Stimulated activated CD8-positive, alpha-beta memory T cell treated with anti-CD3 and anti-CD28 coated beads, Interleukin-15, amount 100 ng/mL, for 4 hours (primary cell): ENCODE results near the gene SCNM1.
"Not testable (repeated sequence)": the region's sequence is repeated elsewhere in the genome, so short reads cannot be mapped to it uniquely, and the experiment has no call there.

ENCODE experiments used
- DNase-seq, 2 donors: peaks; one replicate each; pipeline ENCODE4 v3.0.0-alpha.2; 2020; ENCODE audit warnings: low read depth in 2 of 2

SCNM1 gene

DNA sequence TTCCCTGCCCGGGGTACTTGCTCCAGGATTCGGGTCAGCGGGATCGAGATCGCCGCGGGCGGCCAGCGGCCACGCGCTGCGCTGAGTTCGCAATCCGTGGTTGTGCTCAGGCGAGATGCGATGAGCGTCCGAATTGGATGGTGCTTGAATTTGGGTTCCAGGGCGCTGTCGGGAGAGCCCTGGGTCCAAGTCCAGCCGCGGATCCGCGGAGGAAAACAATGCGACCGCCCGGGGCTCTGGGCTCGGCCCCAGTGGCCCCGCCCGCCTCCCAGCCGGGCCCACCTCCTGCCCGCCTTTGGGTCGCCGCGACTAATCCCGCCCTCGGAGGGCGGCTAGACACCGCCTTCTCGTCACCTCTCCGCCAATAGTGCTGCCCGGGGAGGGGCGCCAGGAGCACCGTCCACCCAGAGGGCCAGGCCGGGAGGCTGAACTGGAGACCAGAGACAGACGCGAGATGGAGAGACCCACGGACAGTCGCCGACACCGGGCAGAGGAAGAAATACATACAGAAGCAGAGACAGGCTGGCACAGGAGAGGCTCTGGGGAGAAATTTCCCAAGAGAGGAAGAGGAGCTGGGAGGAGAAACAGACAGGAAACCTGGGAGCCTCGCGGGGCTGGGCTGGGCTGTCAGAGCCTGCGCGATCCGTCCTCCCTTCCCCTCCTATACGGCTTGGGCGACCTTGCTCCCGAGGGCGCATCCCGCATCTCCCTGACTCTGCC lies 19.4 kb upstream of the SCNM1 start, which contains the start of gene SEMA6C:
Gene SEMA6C (minus strand): TSS at position 220 of the 720 bp plus-strand sequence. CDS start 4,010 bp downstream, outside the sequence.
- peak; percentile 77 for DNase-seq

DNA sequence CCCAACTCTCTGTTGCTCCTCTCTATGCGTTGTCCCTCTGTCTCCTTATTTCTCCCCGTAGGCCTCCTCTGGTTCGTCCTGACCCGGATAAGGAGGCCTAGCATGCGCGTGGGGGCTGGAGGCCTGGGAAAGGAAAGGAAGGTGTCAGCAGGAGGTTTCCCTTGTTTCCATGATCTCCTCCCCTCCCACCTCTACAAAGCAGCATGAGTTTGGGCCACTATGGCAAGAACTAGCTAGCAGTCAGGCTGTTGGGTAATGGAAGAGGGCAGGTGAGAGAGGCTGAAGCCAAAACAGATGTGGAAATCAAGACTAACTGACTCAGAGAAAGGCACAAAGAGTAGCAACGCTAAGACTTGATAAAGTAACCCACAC lies 18.8 kb upstream of the SCNM1 start:
- no peak for DNase-seq

DNA sequence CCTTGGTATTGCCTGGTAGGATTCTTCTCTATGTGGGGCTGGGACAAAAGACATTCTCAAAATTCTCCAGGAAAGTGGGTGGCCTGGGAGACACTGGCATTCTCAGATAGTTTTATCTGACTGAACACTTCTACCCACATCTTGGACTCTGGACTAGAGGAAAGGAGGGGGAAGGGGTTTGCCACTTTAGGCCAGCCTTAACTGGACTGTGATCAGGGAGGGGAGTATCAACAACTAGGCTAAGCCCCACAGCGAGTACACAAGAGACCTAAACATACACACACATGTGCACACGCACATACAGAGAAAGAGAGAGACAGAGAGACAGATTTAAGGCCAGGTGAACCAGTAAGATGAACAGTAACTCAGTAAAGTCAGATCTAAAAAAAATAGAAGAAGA lies 18.3 kb upstream of the SCNM1 start:
- no peak for DNase-seq

DNA sequence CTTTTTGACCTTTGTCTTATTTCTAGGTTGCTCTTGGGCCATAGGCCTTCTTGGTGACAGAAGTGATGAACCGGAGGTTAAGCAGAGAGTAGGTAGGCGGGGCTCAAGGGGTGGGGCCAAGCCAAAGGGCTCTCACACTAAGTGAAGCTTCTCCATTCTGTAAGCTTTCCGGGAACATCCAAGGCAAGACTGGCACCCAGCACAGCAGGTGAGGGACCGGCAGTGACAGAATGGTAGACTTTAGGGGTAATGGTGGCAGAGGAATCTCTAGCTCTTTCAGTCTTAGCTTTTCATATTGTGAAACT lies 9.5 kb upstream of the SCNM1 start, which contains the start of gene TNFAIP8L2:
Gene TNFAIP8L2 (plus strand): TSS at position 135 of the 305 bp plus-strand sequence. CDS start 2,049 bp downstream, outside the sequence.
- peak in 1 of 2 donors; percentile 58 for DNase-seq

DNA sequence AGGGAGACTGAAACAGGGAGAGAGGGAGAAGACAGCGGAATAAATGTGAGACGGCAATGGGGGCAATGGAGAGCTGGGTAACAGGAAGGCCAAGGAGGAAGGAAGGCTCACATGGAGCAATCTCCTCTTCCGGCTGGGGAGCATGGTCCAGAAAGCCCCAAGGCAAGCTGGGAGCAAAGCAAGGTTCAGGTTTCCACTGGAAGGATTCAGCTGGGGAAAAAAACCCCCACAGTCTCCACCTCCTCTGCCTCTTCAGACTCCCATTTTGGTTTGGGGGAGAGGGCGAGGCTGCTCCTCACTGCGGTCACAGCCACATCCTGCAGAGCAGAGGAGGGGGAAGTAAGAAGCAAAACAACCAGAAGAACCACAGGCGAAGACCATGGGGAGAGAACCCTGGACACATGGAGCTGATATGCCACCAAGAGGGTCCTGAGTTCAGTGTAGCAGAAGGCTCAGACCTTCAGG lies 8.8 kb upstream of the SCNM1 start:
- peak in 1 of 2 donors; percentile 34 for DNase-seq

DNA sequence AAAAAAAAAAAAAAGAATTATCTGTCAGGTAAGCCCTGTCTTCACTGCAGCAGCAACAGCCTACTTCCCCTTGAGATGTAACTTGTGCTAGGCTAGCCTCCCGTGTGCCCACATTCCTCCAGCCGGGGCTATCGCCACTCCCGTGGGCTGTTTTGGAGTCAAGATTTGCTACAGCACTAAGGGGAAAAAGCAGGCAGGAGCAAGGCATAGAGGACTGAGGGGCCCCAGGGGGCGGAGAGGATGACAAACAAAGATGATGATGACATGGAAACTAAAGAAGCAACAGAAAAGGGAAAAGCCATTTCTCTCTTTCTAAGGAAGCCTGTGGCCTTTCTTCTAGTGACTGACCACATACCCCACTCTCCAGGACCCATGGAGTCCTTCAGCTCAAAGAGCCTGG lies 7.6 kb upstream of the SCNM1 start:
- no peak for DNase-seq

DNA sequence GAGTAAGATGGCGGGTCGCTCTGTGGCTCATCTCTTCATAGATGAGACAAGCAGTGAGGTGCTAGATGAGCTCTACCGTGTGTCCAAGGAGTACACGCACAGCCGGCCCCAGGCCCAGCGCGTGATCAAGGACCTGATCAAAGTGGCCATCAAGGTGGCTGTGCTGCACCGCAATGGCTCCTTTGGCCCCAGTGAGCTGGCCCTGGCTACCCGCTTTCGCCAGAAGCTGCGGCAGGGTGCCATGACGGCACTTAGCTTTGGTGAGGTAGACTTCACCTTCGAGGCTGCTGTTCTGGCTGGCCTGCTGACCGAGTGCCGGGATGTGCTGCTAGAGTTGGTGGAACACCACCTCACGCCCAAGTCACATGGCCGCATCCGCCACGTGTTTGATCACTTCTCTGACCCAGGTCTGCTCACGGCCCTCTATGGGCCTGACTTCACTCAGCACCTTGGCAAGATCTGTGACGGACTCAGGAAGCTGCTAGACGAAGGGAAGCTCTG lies 7.1 kb upstream of the SCNM1 start:
- DNase-seq: no peak

DNA sequence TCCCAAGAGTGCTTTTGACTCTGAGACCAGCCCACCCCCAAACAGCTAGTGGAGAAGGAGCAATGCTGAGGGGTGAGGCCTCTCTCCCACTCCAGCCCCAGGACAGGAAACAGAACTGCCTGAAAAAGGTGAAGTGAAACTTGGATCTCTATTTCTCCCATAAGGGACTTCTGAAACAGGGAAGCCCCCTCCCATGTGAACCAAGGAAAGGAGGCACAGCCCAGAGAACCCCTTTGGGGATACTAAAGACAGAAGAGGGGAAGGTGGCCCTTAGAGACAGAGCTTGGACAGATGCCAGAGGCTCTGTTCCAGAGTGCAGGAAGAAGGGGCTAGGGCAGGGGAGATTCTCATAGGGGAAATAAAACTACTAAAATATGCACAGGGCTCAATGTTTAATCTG lies 6.6 kb upstream of the SCNM1 start:
- no peak for DNase-seq

DNA sequence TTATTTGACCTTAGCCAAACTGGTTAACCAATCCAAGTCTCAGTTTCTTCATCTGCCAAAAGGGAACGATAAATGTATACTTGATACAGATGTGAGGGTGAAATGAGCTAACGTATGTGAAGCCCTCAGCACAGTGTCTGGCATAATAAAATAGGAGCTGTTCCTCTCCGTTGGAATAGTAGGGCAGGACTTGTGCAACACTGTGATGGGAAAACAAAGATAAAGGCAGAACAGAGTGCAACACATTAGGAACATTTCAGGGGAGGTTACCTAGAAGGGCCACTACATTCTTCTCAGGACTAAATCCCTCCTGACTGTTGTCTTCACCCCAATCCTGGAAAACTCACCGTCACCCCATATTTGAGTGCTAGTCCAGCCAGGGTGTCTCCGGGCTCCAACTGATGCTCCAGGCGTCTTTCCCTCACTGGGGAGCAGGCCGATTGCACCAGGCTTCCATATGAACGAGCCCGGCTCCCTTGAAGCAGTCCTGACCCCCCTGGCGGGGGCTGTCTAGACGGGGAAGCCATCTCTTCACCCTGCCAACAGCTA lies 1.1 kb upstream of the SCNM1 start:
- no peak for DNase-seq

DNA sequence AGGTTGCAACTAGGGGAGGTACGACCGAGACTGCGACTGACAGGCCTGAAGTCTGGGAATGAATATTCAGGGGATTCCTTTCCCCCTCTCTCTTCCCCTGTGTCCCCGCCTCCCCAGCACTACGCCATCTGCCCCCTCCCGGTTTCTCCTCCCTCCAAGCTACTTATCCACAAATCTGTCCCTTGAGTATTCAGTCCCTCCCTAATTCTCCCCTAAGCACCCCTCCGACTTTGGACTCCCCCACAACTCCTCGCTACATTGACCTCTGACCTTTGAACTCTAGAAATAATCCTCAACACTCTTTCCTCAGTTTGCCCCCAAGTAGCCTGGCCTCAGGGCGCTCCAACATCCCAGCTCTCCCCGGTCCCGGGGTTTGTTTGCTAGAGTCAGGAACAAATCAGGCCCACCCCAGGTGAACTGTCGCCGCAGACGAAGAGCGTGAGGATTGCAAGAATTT lies 635 bp upstream of the SCNM1 start:
- DNase-seq: no peak

DNA sequence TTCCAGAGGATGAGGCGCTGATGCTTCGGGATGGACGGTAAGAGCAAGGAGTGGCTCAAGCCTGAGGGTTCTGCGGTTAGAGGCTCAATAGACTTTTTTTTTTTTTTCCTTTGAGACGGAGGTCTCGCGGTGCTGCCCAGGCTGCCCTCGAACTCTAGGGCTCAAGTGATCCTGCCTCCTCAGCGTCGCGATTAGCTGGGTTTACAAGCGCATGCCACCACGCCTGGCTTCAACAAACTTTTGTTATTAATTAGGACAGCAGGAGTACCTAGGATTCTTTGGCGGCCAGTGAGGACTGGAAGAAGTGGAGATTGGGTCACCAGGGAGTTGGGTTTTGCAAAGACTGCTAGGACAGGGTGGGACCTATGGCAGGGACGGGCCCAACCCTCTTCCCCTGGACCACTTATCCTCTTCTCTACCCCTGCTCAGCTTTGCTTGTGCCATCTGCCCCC lies 587 bp downstream of the SCNM1 start:
- DNase-seq: no peak

DNA sequence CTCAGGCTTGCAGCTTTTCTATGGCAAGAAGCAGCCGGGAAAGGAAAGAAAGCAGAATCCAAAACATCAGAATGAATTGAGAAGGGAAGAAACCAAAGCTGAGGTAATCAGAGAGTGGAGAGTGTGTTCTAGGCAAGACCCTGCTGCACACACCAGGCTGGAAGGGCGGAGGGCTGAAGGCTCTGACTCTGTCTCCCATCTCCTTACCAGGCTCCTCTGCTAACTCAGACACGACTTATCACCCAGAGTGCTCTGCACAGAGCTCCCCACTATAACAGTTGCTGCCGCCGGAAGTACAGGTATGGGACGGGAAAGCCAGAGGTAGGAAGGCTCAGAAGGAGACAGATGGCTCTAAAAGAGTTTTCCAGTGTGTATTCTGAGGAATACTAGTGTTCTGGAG lies 1.2 kb downstream of the SCNM1 start:
- no peak for DNase-seq

DNA sequence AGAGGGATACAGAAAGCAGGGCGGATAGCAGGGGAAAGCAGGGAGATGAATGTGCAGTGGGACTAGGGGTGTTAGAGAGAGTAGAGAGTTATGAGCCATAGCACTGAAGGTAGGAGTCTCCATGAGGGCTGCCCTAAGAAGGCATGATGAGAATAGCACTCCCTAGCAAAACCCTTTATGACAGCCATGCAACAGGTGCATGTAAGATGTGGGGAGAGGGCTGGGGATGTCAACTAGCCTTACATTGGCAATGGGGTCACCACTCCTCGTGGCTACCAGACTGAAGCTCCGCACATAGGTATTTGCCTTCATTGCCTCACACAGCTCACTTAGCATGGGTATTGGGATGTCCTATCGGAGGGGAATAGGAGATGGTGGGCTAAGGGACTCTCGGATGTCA lies 5.2 kb downstream of the SCNM1 start:
- no peak for DNase-seq

DNA sequence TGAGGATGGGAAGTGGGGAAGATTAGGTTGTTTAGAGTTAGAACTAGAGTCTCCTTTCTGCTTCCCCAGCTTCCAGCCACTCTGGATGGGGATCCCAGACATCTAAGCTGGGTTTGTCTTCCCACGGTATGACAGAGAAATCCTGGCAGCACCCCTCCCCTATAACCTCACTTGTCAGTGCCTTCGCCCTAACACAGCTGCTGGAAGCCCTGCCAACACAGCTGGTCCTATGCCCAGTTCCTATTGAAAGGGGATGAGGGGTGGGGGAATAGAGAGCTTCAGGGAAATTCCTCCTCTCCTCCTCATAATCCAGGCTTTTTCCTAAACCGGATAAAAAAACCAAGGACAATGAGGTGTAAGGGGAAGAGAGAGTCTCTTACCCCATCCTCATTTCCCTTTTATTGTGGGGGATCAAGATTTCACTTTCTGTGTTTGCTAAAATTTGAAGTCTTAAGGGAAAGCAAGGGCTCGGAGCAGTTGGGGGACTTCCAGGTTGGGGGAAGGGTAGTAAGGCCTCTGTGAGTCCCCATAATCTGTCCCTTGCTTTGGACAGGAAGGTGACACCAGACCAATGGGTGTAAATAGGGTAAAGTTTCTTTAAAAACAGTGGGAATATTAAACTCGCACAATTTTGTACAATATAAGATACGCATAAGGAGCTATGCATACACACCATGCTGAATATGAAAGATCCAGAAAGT lies 9.2 kb downstream of the SCNM1 start:
- DNase-seq: no peak

DNA sequence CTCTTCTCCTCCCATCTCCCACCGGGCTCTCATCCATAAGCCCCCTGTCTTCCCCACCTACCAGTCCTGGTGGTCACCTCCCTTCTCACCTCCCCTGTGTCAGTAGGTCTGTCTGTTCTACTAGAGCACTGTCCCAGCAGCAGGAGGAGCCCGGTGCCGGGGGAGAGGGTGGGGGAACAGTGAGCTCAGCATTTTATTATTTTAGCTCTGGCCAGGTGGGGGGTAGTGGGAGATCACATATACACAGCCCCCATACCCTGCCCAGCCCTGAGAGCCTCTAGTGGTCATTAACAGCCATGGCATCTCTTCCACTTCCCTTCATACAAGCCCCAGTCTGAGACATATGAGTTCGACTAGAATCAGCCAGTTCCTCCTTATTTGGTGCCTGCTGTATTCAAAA lies 9.9 kb downstream of the SCNM1 start, which contains the start of gene TMOD4:
Gene TMOD4 (minus strand): TSS at position 119 of the 400 bp plus-strand sequence. CDS start 1,106 bp downstream, outside the sequence.
- DNase-seq: no peak

DNA sequence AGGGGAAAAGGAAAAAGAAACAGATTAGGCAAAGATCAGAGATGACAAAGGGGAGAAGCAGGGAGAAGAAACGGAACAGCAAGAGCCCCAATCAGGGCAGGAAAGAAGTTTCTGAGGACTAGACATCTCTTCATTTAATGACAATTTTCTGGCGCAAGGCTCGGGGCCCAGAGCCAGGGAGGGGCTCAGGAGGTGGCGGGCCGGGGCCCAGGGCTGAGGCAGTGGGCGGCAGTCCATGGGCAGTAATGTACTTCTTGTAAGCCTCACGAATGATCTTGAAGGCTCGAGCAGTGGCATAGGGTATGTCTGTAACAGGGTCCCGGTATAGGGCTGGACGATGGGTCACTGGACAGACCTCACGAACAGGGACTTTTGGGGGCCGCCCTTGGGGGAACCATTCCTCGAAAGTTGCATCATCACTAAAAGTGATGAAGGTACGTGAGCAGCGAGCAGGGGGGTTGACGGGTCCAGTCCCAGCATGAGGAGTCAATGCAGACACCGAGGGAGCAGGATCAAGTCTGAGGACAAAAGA lies 10.6 kb downstream of the SCNM1 start:
- no peak for DNase-seq

DNA sequence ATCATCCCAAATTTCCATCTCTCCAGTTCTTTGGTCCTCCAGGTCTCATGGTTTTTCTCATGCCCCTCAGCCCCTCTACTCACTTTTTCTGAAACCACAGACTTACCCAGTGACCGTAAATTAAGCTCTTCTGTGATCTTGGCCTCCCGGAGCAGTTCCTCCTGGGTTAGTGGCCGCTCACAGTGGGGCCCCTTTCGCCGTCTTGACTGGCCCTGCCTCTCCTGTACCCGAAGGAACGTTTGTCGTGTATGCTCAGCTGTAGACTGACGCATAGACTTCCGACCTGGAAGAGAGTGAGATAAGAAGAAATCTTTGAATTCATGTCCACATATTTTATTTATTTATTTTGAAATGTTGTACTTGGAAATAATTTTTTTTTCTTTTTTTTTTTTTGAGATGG lies 18.3 kb downstream of the SCNM1 start:
- DNase-seq: no peak

DNA sequence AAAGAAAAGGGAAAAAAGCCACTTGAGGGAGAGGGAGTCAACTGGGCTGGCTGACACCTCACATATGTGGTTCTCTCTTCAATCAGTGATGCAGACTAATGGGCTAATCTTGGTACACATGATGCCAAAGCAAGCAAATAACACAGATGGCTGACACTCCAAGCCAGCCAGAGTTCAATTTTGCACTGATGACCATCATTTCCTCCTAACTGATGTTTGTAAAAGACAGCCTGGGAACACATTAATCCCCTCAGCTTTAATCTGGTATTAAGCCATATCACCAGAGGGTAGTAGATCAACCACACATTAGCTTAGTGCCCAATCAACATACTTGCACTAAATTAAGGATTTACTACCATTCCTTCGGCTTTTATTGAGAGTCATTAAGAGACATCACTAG lies 21.3 kb downstream of the SCNM1 start:
- no peak for DNase-seq

DNA sequence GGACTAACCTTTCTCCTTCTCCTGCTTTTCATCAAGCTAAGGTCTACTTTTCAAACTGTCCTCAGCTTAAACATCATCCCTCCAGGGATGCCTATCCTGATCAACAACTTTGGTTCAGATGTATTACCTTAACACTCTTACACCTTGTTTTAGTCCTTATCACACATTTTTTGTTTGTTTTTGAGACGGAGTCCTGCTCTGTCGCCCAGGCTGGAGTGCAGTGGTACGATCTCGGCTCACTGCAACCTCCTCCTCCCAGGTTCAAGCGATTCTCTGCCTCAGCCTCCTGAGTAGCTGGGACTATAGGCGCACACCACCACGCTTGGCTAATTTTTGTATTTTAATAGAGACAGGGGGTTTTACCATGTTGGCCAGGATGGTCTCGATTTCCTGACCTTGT lies 22.7 kb downstream of the SCNM1 start:
- DNase-seq: not testable (repeated sequence)

DNA sequence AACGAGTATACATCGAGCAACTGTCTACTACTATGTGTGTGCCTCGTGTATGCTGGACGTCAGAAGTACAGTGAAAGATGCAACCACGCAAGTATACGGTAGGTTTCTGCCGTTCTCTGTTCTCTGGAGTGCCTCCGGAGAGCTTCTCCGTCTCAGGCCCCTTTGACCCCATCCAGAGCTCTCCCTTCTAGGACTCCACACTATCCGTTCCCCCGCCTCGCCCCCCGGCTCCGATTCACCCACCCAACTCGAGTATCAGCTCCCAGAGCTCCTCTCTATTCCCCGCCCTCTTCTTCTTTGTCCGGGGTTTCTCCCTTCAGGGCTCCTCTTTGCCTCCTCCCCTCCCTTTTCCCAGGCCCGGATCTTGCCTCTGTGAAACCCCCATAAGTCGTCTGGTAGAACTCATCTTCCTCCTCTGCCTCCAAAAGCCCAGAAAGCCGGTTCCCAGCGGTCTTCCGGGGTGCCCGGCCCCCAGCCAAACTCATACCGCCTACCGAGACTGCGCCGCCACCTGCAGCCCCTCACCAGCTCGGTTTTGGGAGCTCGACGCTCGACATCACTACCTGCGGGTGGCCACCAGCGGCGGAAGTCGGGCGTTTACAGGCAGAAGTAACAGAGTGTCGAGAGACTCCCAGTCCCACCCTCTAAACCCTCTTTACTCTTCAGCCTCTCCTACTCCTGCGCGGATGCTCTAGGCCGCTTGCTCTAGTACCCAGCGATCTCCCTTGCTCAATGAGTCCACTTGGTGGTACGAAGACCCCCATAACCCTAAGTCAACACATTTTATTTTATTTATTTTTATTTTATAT lies 23.9 kb downstream of the SCNM1 start, which contains the start of gene VPS72:
Gene VPS72 (minus strand): TSS at position 561 of the 809 bp plus-strand sequence. CDS start 76 bp downstream, at position 485.
- peak; percentile 69 to 76 for DNase-seq

DNA sequence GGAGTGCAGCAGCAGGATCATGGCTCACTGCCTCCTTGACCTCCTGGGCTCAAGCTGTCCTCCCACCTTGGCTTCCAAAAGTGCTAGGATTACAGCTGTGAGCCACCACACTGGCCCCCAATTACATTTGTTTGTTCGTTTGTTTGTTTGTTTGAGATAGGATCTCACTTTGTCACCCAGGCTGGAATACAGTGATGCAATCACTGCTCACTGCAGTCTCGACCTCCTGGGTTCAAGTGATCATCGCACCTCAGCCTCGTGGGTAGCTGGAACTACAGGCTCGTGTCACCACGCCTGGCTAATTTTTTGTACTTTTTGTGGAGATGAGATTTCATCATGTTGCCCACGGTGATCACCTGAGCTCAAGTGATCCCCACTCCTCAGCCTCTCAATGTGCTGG lies 26.1 kb downstream of the SCNM1 start:
- no peak for DNase-seq
